Measurements from ENCODE around the gene HSBP1L1. TPM values are rescaled to one million over a fixed set of nuclear protein-coding genes. Genes with fewer than 3 reads are reported as not detected.

The HSBP1L1 gene
- total and polyA plus RNA-seq, 2 experiments from 2014 or later = 1.8 to 3.7 TPM

GRCh38 chr18:79982736-79983135 is 18.3 kb downstream of the HSBP1L1 start:
- H3K9me2 ChIP-seq (ENCODE audit: insufficient read depth) = no peaks in the 10 kb centered on the region
- no peak overlapping the region for H2AFZ ChIP-seq
- peaks cover 56% of the 10 kb centered on the region for H4K20me1 ChIP-seq (replicated peaks; ENCODE audit: insufficient read depth)
- H3K36me3 ChIP-seq (ENCODE audit: insufficient read depth) = peaks cover 8% of the 10 kb centered on the region
- no peak overlapping the region for H3K4me3 ChIP-seq
- no peak overlapping the region for H3K27ac ChIP-seq (ENCODE audit: low read depth)
- no peaks in the 10 kb centered on the region for H3F3A ChIP-seq (replicated peaks; ENCODE audit: low read depth)
- no peaks in the 10 kb centered on the region for H3K9me3 Mint-ChIP-seq
- H3K4me2 ChIP-seq = no peak overlapping the region
- H3K4me1 ChIP-seq (ENCODE audit: insufficient read depth) = no peaks in the 10 kb centered on the region; the same call in 1 of the 2 replicates
- H3K27me3 ChIP-seq (ENCODE audit: insufficient read depth) = no peaks in the 10 kb centered on the region
- peaks cover 41% of the 10 kb centered on the region for H3K36me3 Mint-ChIP-seq (ENCODE audit: low read depth)
- DNase-seq (ENCODE audit: low spot score) (no peak), ATAC-seq (peak; percentile 55)
- peaks cover 3% of the 10 kb centered on the region for H3K27me3 Mint-ChIP-seq (ENCODE audit: insufficient read depth, low read depth, poor library complexity)
- H3K4me1 Mint-ChIP-seq = peaks cover 24% of the 10 kb centered on the region
- TF ChIP-seq ZNF462 (CRISPR knock-in tag; IDR thresholded peaks at IDR 0.05) = no peak
- TF ChIP-seq ETS1 (IDR thresholded peaks at IDR 0.05) = no peak
- TF ChIP-seq ZNF331 (CRISPR knock-in tag; IDR thresholded peaks at IDR 0.05; ENCODE audit: low read depth) = no peak
- TF ChIP-seq CTCF (conservative IDR thresholded peaks at IDR 0.05; ENCODE audit: low read depth in 2 of 2) = no peak
- no peak for TF ChIP-seq JUNB (IDR thresholded peaks at IDR 0.05; ENCODE audit: unreplicated experiment)
- TF ChIP-seq CREB1 (CRISPR knock-in tag; IDR thresholded peaks at IDR 0.05; ENCODE audit: low read depth) = no peak
- no peak for TF ChIP-seq ZNF114 (CRISPR knock-in tag; IDR thresholded peaks at IDR 0.05)
- no peak for TF ChIP-seq POLR2AphosphoS5 (IDR thresholded peaks at IDR 0.05; ENCODE audit: low read depth)
- no peak for TF ChIP-seq STAT1 (IDR thresholded peaks at IDR 0.05; ENCODE audit: unreplicated experiment)
- no peak for TF ChIP-seq NANOG (IDR thresholded peaks at IDR 0.05; ENCODE audit: borderline replicate concordance)
- no peak for TF ChIP-seq EZH2phosphoT487 (IDR thresholded peaks at IDR 0.05; ENCODE audit: unreplicated experiment)
- no peak overlapping the region for H3K4me3 Mint-ChIP-seq
- peak overlapping the region; percentile 28; the same call in 1 of the 2 replicates for H3K27ac Mint-ChIP-seq
- peaks cover 100% of the 10 kb centered on the region for H3K79me2 ChIP-seq (replicated peaks; ENCODE audit: insufficient read depth)

Measured in GM23338 (cell line).